NCI-H2171 (cell line): ENCODE results near the gene ANO3.
A peak's percentile ranks its signal among the peaks of the same experiment; 100 is the strongest.
"Not testable (repeated sequence)": the region's sequence is repeated elsewhere in the genome, so short reads cannot be mapped to it uniquely, and the experiment has no call there.

ENCODE experiments used
- DNase-seq: peaks from one replicate; lab custom pipeline; 2025; lab: John Stamatoyannopoulos, UW

Gene ANO3

GRCh38 chr11:26331911-26332571, at the start of gene ANO3:
Gene ANO3 (plus strand): TSS chr11:26332130. CDS start chr11:26332276, 146 bp downstream.
- DNase-seq = peak; percentile 62

GRCh38 chr11:26283852-26284408, 48.0 kb upstream of the ANO3 start:
- no peak for DNase-seq

DNA sequence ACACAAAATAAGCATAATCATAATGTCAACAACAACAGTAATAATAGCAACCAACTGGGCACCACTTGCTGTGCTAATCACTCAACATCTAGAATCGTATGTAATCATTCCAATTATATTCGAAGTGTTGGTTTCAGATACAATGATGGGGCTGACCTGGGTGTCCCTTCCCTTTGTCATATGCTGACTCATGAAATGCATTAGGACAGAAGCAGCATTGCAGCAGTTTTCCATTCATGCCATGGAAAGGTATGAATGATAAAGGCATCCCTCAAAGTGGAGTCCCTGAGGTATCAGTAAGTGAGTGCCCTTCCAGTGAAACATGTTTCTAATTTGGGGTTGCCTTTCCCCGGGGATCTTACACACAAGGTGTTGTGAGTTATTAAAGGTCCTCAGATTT, 46.3 kb upstream of the ANO3 start:
- no peak for DNase-seq

- DNase-seq = peak; percentile 41
Observed at GRCh38 chr11:26286472-26287066, 45.4 kb upstream of the ANO3 start.

DNA sequence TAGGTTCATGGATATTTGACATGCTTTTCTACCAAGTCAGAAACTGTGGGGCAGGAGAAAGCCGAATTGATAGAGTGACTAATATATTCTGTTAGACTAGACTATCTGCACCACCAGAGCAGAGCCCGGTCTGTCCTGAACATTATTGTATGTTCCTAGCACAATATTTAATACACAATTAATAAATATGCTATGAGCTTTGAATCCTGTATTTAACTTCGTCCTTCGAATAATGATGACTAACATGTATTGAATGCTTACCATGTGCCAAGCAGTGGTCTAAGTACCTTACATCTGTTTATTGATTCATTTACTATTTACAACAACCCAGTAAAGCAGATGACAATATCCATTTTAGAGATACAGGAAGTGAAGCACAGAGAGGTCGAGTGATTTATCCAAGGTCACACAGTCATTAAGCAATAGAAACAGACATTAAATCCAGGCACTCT, 44.8 kb upstream of the ANO3 start:
- no peak for DNase-seq

GRCh38 chr11:26297189-26297975, 34.5 kb upstream of the ANO3 start:
- peak; percentile 63 for DNase-seq

GRCh38 chr11:26316372-26316771, 15.6 kb upstream of the ANO3 start:
- not testable (repeated sequence) for DNase-seq

GRCh38 chr11:26319906-26320305, 12.0 kb upstream of the ANO3 start:
- no peak for DNase-seq

- DNase-seq = no peak
Observed at GRCh38 chr11:26321516-26321915, 10.4 kb upstream of the ANO3 start.

- no peak for DNase-seq
Observed at GRCh38 chr11:26322335-26323067, 9.4 kb upstream of the ANO3 start.

DNA sequence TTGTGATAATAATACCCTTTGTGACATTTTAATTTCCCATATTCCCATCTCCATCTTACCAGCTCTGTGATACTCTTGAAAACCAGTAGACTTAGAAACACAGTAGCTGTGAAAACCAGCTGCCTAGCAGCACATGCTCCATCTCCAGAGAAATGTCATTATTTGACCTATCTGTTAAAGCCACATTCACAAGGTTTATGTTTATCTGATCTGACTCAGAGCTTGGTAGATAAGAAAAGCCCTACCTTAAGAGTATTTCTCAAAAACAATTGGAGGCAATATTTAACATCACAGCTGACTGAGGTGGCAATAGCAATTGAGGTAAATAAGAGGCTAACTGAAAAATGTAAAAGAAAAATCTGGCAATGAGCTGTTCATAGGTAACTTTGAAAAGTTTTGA, 8.1 kb upstream of the ANO3 start:
- no peak for DNase-seq

DNA sequence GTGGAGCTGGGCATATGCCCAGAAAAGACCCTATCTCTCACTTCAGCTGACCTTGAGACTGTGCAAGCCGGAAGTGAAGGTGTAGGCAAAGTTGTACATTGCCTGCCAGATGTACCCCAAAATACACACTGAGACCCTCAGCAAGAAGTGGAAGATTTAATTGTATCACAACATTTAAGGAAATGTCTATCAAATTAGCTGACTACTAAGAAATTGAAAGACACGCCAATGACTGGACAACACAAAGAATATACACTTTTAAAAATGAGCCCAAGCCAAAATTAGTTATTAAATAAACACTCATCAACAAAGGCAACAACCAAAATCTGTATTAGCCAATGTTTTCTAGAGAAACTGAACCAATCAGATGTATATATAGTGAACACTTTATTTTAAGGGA, 7.7 kb upstream of the ANO3 start:
- DNase-seq = no peak

GRCh38 chr11:26326793-26327400, 5.0 kb upstream of the ANO3 start:
- DNase-seq = no peak

- DNase-seq = no peak
Observed at GRCh38 chr11:26329206-26329605, 2.7 kb upstream of the ANO3 start.

DNA sequence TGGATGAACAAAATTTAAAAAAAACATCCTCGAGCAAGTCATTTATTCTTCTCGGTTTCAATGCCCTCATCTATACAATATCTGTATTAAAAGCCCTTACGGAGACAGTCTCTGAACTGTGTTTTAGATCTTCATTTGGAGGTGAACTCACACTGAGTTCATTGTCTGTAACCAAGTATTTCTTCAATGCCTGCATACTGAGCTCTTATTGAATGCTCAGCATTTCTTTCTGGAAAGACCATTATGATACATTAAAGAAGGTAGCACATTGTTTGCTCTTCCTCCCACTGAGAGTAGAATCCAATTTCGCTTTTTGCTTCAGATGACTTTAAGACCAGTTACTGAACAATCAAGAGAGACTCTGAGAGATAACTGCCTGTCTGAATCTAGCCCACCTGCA, 1.7 kb upstream of the ANO3 start:
- DNase-seq = no peak

GRCh38 chr11:26332572-26332915, 614 bp downstream of the ANO3 start:
- no peak for DNase-seq

DNA sequence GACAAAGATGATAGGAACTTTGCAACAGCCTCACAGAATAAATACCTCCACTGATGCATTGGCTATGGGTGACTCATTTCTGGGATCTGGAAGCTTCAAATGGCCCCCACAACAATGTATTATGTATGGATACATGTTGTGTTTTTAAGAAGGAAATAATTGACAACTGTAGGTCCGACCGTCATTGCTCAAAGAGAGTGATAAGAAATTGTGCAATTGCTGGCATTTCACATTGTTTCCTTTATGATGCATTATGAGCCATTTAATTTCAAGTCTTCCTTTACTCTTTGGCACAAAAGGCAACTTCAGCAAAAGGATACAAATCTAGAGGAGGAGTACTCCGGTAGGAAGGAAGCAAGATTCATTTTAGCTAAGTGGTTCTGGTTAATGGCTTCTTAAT, 2.0 kb downstream of the ANO3 start:
- DNase-seq = no peak

- DNase-seq = peak; percentile 4
Observed at GRCh38 chr11:26335903-26336302, 4.0 kb downstream of the ANO3 start.

- no peak for DNase-seq
Observed at GRCh38 chr11:26344647-26345046, 12.7 kb downstream of the ANO3 start.

DNA sequence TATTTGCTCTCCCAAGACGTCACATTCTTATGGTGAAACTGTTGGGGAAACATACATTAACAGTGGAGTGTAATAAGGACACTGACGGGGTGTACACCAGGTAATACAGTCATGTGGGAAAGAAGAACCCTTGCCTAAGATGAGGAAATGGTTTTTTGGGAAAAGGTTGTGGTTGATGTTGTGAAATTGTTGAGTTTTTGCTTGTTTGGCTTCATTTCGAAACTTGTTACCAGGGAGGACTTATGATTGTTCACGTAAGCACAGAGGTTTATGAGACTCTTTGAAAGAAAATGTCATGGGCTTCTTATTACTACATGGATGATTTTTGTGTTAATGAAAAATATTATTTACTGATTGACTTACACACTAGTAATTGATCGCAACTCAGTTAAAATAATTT, 16.8 kb downstream of the ANO3 start:
- DNase-seq = no peak

DNA sequence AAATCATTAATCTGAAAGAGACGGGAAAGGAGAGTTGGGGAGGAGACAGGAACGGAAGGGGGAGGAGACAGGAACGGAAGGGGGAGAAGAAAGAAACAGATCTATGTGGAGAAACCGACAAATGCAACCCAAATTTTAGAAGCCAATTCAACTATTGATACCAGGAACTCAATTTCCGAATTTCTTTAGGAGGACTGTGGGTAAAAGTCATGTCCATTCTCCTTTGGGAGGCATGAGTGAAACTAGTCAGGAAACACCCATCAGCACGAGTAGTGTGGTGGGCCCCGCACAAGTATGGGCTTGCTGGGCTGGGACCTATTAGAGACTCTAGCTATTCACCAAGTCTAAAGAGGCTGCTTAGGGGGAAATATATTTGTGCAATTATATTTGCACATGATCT, 18.1 kb downstream of the ANO3 start:
- no peak for DNase-seq

DNA sequence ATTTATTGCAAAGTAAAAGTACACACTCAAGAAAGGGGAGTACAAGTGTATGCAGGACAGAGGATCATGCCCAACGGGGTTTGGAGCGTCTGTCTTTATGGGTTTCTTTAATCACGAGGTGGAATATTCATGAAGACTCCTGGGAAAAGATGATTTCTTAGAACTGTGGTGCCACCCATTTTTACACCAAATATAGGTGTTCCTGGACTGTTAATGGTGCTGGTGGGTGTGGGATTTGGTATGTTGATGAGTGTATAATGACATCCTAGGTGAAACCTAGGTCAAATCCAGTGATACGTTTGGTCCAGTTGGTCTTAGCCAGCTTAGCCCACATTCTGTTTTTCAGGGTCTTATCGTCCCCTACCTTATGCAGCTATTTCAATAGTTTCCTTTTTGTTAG, 21.1 kb downstream of the ANO3 start:
- no peak for DNase-seq
